GM19240 (cell line): ENCODE results near the gene LRIF1.
"Not testable (repeated sequence)": the region's sequence is repeated elsewhere in the genome, so short reads cannot be mapped to it uniquely, and the experiment has no call there.

Source experiments
- DNase-seq: peaks from one replicate; pipeline ENCODE4 v3.0.0; 2011; ENCODE audit warnings: low spot score; ENCODE audit not compliant: insufficient read length

Gene LRIF1

DNA sequence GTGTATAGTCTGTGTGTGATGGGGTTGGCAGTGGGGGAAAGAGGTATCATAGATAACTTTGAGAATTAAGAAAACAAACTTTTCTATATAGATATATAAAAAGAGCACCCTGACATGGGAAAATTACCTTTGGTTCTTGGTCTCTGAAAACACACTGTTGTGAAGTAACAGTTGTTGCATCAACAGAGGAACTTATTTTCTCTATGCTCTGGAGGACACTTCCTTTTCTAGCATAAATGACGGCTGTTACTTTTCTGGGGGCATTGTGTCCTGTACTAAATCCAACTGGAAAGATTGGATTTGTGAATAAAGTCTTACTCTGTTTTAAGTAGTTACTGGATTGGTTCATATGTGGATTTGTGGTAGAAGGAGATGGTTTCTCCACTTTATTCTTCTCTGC is 12.6 kb downstream of the LRIF1 start:
- no peak for DNase-seq

DNA sequence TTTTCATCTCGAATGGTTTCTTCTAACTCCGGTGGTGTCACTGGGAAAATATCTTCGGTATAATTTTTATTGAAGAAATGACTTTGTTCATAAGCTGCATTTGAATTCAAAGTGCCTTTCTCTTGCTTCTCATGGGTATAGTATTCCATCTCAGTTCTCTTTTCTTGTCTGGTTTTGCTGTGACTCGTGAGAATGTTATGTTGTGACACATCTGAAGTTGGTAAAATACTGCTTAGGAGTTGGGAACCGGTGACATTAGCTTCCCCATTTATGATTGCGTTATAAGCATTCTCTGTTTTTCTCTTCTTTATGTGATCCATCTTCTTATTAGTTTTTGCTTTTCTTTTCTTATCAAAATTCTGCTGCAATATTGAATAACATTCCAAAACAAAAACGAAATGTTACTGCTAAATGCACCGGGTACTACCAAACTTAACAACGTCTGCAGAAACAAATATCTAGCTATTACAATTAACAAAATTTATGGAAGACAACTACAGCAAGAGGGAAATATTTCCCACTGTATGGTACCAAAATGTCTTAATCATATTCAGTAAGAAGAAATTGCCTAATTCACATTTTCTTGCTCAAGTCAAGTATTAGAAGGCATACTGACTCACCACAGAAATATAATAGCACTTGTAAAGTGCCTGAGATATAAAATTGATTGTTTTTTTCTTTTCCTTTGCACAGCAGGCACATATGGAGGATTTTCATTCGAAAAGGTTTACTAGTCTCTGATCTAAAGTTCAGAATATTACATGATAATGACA is 15.5 kb downstream of the LRIF1 start:
- DNase-seq = no peak

DNA sequence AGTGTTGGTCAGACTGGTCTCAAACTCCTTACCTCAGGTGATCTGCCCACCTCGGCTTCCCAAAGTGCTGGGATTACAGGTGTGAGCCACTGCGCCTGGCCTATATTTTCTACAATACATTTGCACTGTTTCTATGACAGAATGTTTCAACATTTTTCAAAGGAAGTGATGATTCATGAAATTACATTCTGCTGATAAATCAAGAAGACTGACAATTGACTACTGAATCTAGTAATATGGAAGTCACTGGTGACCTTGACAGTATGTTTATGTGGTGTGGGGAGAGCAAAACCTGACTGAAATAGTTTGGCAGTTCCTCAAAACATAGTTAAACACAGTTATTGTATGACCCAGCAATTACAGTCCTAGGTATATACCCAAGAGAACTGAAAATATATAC is 18.1 kb downstream of the LRIF1 start:
- no peak for DNase-seq

- no peak for DNase-seq
Observed at GRCh38 chr1:110944806-110945205, 18.9 kb downstream of the LRIF1 start.

DNA sequence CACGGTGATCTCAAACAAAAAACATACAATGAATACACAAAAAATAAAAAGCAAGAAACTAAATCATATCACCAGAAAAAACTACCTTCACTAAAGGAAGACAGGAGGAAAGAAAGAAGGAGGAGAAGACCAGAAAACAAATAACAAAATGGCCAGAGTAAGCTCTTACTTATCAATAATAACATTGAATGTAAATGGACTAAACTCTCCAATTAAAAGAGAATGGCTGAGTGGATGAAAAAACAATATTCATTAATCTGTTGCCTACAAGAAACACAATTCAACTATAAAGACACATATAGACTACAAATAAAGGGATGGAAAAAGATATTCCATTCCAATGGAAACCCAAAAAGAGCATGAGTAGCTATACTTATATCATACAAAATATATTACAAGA is 27.2 kb downstream of the LRIF1 start:
- no peak for DNase-seq

GRCh38 chr1:110931097-110931496 is 32.6 kb downstream of the LRIF1 start:
- DNase-seq = not testable (repeated sequence)

- DNase-seq = no peak
Observed at GRCh38 chr1:110928904-110929303, 34.8 kb downstream of the LRIF1 start.

- no peak for DNase-seq
Observed at GRCh38 chr1:110928191-110928590, 35.5 kb downstream of the LRIF1 start.

GRCh38 chr1:110927484-110928075 is 36.1 kb downstream of the LRIF1 start:
- no peak for DNase-seq

DNA sequence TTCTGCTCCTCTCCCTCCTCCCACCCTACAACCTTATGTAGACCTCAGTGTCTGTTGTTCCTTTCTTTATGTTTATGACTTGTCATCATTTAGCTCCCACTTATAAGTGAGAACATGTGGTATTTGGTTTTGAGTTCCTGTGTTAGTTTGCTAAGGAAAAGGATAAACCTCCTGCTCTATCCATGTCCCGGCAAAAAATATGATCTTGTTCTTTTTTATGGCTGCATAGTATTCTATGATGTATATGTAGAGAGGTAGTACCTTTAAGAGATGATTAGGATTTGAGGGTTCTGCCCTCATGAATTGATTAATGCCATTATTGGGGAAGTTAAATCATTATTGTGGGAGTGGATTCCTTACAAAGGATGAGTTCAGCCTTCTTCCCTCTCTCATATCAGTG is 41.8 kb downstream of the LRIF1 start:
- DNase-seq = no peak

GRCh38 chr1:110918016-110918415 is 45.7 kb downstream of the LRIF1 start:
- no peak for DNase-seq

DNA sequence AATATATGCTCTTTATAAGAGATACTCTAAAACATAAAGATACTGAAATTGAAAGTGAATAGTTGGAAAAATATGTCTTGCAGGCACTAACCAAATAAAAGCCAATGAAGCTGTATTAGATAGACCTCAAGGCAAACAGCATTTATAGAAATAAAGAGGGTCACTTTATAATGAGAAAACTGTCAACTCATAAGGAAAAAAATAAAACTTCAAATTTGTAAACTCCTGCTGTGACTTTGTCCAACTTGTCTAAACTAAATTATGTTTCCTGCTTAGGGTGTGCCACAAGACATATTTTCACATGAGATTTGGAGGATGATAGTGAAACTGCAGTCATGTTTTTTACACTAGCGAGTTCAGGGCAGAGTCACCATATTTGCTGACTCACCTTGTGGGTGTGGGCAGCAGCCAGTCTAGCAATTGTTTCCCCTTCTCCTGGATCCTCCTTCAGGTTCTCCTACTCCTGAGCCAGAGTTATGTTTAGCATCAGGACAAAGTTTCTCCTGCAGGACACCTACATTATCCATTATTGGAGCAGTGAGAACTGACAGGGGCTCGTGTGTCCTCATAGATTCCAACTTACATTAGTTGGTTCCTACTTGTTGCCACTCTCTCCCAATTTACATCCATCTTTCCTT is 46.9 kb downstream of the LRIF1 start:
- peak; percentile 10 for DNase-seq

DNA sequence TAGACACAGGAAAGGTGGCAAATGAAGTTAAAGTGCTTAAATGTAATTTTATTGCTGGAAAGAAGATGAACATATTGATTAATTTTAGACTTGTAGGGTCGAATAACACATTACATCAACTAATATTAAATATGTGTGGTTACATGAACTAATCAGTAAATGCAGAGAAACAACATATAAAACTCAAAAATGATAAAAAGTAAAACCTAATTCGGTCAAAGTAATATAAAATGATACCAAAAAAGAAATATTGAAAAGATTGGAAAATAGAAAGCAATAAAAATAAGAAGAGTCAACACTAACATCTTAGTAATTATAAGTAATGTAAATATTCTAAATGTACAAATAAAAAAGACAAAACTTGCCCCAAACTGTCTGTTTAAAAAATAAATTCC is 47.5 kb downstream of the LRIF1 start:
- no peak for DNase-seq

GRCh38 chr1:110915804-110916203 is 47.9 kb downstream of the LRIF1 start:
- DNase-seq = no peak

DNA sequence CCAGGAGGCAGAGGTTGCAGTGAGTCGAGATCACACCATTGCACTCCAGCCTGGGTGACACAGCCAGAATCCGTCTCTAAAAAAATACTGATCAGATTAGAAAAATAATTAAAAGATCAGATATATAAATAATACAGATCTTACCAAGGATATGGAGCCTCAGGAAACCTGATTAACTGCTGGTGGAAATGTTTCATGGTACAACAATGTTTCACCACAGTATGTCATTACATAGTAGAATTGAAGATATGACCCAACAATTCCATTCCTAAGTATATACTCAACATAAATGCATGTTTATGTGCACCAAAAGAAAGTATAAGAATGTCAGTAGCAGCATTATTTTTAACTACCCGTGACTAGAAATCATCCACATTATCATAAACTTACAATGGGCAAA is 49.0 kb downstream of the LRIF1 start:
- DNase-seq = no peak

DNA sequence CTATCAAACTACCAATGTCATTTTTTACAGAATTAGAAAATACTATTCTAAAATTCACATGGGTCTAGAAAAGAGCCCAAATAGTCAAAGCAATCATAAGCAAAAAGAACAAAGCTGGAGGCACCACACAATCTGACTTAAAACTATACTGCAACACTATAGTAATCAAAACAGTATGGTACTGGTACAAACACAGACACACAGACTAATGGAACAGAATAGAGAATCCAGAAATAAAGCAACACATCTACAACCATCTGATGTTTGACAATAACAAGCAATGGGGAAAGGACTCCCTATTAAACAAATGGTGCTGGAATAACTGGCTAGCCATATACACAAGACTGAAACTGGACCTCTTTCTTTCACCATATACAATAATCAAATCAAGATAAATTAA is 50.9 kb downstream of the LRIF1 start:
- no peak for DNase-seq

- DNase-seq = no peak
Observed at GRCh38 chr1:110903853-110904500, 59.7 kb downstream of the LRIF1 start.

DNA sequence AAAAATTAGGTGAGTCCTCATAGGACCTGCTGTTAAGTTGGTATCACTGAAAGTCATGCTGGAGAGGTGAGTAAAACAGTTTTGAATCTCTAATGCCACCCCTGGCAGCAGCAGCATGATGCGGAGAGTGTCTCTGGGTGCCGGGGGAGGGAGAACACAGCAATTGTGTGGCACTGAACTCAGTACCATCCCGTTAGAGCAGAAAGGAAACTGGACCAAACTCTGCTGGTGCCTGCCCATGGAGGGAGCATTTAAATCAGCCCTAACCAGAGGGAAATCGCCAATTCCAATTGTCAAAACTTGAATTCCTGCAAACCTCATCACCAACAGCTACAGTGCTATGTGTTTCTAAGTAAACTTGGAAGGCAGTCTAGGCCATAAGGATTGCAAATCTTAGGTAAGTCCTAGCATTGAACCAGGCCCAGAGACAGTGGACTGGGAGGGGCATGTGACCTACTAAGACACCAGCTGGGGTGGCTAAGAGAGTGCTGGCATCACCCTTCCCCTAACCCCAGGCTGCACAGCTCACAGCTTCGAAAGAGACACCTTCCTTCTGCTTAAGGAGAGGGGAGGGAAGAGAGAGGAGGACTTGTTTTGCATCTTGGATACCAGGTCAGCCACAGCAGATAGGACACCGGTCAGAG is 60.8 kb downstream of the LRIF1 start:
- no peak for DNase-seq

DNA sequence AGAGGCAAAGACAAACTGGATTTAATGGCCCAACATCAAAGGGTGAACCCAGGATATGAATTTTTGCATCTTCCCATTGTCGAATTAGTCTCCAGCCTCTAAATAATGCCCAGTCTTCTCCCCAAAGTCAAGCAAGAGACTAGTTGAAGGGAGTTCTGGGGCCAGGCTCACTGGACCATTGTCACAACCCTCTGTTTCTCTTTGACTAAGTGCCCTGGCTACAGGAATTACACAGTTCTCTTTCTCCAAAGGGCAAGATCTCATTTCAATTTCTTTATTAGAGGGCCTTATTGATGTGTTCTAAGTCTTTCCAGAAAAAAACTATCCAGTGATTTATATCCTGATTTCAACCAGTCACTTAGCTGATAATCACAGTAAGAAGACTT is 64.3 kb downstream of the LRIF1 start:
- no peak for DNase-seq

DNA sequence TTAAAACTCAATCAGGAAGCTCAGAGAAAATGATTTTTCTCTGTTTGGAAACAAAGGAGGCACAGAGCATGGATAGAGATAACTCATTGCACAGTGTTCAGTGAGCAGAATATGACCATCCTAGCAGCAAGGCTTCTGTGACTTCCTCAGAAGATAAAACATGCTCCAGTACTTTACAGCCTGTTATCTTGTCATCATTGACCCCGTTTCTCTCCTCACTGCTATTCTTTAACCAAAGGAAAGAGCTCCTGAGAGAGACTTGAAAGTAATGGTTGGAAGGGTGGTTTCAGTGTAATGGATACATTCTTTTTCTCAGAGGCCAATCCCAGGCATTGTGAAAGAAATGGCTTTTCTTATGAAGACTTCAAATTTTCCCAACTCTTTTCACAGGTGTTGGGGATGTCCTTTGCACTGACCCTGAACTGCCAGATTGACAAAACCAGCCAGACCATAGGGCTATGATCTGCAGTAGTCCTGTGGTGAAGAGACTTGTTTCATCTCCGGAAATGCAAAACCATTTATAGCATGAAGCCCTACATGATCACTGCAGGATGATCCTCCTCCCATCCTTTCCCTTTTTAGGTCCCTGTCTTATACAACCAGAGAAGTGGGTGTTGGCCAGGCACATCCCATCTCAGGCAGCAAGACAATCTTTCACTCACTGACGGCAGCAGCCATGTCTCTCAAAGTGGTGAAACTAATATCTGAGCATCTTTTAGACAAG is 64.8 kb downstream of the LRIF1 start:
- DNase-seq = no peak

DNA sequence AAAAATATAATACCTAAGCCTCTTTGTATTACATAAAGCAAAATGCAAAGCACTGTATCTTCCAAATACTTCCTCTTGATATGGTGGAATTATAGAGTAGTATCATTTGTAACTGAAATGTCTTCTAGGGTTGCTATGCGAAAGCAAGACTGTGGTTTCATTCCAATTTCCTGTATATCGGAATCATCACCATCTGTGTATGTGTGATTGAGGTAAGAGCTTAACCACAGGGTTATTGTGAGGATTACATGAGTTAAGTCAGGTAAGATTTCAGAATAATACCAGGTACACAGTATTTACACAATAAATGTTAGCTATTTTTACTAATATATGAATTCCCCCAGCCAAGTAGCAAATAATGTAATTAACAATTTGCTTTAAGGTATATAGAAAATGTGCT is 66.0 kb downstream of the LRIF1 start:
- no peak for DNase-seq
